HG02970 (cell line): ENCODE results near the gene NHLH1.
"Not testable (repeated sequence)": the region's sequence is repeated elsewhere in the genome, so short reads cannot be mapped to it uniquely, and the experiment has no call there.

Experiments used
- ATAC-seq: cut with Tn5 transposase; IDR thresholded peaks from one replicate; pipeline ENCODE4 v1.9.1; 2021; ENCODE audit warnings: mild to moderate bottlenecking, moderate library complexity, moderate number of reproducible peaks; ENCODE audit not compliant: unreplicated experiment, low FRiP score

Gene NHLH1

GRCh38 chr1:160375788-160376524, 9.1 kb downstream of the NHLH1 start:
- ATAC-seq, result no peak

- no peak for ATAC-seq
Measured at GRCh38 chr1:160376525-160377131, 9.8 kb downstream of the NHLH1 start.

DNA sequence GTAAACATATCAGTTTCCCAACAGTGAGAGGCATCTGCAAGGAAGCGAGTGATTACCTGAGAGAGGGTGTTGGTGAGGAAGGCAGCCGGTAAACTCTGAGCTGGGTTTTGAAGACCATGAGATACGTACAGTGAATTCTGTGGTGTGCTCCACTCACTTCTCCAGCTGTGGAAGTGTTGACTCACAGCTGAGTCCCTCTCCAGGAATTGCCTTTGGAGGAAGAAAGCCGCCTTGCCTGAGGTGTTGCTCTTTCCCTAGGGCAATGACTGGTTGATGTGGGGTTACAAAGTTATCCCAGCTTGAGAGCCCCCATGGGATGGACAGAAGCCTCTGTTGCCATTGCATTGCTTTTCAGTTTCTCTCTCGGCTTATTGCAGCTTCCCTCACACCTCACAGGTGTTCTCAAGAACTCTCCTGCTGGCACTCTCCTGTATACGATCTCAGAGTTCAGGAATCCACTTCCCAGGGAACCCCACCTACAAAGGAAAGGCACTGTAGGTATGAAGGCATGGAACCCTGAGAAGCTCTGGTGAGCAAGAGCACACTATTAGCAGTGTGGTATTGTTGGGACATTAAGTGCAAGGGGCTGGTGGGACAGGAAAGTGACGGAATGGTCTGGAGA, 10.8 kb downstream of the NHLH1 start:
- ATAC-seq, result no peak

DNA sequence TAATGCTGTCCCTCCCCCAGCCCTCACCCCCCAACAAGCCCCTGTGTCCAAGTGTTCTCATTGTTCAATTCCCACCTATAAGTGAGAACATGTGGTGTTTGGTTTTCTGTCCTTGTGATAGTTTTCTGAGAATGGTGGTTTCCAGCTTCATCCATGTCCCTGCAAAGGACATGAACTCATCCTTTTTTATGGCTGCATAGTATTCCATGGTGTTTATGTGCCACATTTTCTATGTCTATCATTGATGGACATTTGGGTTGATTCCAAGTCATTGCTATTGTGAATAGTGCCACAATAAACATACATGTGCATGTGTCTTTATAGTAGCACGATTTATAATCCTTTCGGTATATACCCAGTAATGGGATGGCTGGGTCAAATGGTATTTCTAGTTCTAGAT, 17.9 kb downstream of the NHLH1 start:
- not testable (repeated sequence) for ATAC-seq

DNA sequence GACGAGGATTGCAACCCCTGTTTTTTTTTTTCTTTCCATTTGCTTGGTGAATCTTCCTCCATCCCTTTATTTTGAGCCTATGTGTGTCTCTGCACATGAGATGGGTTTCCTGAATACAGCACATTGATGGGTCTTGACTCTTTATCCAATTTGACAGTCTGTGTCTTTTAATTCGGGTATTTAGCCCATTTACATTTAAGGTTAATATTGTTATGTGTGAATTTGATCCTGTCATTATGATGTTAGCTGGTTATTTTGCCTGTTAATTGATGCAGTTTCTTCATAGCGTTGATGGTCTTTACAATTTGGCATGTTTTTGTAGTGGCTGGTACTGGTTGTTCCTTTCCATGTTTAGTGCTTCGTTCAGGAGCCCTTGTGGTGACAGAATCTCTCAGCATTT, 21.5 kb downstream of the NHLH1 start:
- ATAC-seq, result not testable (repeated sequence)

GRCh38 chr1:160394673-160395072, 27.8 kb downstream of the NHLH1 start:
- ATAC-seq, result no peak

- no peak for ATAC-seq
Measured at GRCh38 chr1:160397651-160398050, 30.8 kb downstream of the NHLH1 start.

DNA sequence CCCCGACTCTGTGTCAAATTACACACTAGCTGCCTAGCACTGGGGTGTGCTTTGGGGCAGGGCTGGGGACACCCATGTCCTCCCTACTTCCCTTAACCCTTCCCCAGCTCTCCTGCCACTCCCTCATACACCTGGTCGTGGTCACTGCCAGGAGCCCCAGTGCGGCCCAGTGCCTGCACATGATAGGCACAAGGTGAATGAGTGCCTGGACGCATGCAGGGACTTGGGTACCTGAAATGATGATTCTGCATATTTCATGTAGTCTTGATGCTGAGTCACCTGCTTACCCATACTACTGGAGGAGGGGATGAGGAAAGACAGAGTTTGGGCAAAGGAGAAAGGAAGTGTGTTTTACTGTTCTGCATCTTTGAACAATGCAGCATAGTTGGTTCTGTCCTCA, 32.0 kb downstream of the NHLH1 start:
- no peak for ATAC-seq

DNA sequence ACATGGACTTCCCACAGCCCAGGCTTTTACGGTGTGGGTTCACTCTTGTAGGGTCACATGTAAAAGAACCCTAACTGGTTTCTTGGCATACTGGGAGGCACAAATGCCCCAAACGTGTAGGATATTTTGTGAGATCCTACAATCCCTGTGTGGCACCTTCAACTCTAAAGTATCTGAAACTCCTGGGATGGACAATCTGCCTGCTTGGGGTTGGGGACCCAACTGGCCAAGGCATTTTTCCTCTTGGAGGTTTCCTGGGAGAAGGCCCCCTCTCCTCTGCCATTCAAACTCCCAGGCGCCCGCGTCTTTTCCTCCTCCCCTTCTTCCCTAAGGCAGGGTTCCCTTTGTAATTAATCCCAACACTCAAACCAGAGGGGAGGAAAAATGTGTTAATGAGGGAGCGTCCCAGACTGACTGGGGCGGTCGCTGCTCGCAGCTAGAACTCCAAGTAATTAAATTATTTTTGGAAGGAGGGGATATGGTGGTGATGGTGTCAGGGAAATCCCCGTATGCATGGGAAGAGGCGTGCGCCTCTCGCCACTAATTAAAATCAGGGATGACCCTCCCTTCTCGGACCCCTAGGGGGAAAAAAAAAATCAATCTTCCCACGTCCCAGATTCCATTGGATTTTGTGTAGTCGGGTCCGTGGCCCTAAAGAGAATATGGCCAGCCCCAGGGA, 32.8 kb downstream of the NHLH1 start:
- no peak for ATAC-seq

DNA sequence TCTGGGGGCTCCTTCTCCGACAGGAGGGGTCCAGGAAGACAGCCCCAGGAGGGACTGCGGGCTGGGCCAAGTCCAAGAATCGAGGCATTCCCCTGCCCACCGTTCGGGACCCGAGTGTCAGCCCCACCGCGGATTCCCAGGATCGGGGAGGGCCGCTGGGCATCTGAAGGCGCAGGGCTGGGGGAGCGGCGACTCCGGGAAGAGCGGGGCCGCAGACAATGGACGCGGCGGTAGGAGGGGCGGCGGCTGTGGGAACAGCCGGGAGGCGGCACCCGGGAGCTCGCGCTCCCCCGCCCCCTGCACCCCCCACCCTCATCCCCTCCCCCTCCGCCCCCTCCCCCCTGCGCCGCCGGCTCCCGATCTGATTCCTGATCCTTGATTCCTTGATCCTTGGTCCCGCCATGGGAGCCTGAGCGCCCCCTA, 33.4 kb downstream of the NHLH1 start, which contains the start of gene VANGL2:
Gene VANGL2, plus strand, starts transcription at position 342 of the 423 bp plus-strand sequence. CDS start 15,274 bp downstream, outside the sequence.
- no peak for ATAC-seq

GRCh38 chr1:160400646-160401486, 34.0 kb downstream of the NHLH1 start:
- no peak for ATAC-seq

DNA sequence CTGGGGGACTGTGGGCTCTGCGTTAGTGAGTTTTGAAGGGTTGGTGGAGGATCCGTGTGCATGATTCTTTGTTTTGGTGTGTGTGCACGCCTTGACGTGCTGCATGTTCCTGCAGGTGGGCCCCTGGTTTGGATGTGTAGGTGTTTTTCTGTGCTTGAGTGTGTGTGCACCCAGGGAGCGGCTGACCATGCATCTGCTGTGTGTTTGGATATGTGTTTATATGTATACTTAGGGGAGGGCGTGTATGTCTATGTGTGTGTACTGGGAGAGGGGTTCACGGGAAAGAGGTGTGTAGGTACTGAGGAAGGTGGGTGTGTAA, 34.6 kb downstream of the NHLH1 start:
- ATAC-seq, result no peak

DNA sequence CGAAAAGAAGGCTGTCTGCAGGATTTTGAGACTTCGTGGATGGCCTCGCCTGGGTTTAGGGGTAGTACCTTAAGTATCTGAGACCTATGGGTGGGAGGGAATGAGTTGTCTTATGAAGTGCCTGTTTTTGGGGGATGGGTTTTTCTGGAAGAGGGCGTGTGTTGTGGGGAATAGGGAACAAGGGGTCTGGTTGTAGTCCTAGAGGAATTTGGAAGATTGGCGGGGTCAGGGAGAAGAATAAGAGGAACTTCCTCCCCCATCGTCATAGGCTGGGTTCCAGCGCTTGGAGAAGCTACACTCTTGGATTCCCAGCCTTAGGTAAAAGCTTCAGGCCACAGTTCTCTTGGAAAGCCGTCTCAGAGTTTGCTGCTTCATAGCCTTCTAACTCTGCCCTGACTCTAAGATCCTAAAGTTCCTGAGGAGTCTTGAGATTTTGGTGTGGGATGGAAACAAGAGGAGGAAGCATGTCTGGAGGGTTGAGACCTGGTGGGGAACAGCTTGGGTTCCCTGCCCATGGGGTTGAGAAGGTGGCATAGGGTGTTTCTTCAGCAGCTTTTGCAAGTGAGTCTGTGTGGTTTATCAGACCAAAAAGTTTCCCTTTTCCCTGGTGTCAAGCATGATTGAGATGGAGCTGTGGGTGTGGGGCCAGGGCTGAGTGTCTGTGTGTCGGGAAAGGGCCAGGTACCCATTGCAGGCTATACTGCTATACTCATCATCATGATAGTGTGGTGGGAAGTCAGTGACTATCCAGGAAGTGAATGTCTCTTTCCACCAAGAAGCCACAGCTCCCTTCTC, 35.3 kb downstream of the NHLH1 start:
- no peak for ATAC-seq

- ATAC-seq, result no peak
Measured at GRCh38 chr1:160403244-160403643, 36.4 kb downstream of the NHLH1 start.

- ATAC-seq, result no peak
Measured at GRCh38 chr1:160404094-160404493, 37.2 kb downstream of the NHLH1 start.

- no peak for ATAC-seq
Measured at GRCh38 chr1:160405331-160405877, 38.5 kb downstream of the NHLH1 start.

DNA sequence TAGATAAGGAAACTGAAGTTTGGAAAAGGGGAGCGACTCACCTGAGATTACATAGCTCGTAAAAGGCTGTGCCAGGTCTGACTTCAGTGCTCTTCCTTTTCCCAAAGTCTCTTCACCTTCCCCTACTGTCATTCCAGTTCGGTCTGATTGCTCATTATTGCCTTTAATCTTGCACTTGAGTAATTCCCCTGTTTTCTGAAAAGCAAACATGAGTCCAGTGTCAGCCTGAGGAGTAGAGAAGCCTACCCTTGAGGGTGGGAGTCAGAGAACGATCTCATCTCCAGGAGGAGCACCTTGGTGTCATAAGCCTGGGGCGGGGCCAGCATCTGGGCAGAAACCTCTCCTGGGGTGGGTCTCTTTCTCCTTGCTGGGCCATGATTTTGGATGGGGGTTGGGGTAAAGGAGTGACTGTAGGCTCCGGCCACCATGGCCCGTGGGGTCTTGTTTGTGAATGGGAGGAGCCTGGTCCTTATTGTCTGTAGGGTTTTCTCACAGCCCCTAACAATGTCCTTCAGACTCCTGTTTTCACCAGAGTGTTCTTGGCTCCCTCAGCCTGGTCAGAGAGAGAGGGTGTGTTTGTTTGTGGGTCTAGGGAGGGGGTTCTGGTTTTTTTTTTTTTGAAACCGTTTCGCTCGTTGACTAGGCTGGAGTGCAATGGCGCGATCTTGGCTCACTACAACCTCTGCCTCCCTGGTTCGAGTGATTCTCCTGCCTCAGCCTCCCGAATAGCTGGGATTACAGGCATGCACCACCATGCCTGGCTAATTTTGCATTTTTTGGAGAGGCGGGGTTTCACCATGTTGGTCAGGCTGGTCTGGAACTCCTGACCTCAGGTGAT, 39.5 kb downstream of the NHLH1 start:
- ATAC-seq, result no peak
